Subcutaneous adipose tissue (tissue), 4 donors: Measurements from ENCODE around the gene PPP2CA. TPM values are rescaled to one million over a fixed set of nuclear protein-coding genes. Genes with fewer than 3 reads are reported as not detected.

Experiments used
- total RNA-seq, 4 donors: library from RNA; depleted of rRNA; stranded (reverse); fragments of >200 nt; gene quantifications; one replicate each; pipeline ENCODE4 v1.1.0, GENCODE V29; 2016
- TF ChIP-seq, protein P1 (sequence below): fragments of 450-650 bp; IDR thresholded peaks from one replicate; pipeline ENCODE4 v1.5.1; 2016; ENCODE audit warnings: low read depth, mild to moderate bottlenecking, control low read depth, antibody characterized with exemption, moderate library complexity

The PPP2CA gene
- total RNA-seq, 4 donors from 2014 or later = 63.6 to 133 (median 111) TPM

DNA sequence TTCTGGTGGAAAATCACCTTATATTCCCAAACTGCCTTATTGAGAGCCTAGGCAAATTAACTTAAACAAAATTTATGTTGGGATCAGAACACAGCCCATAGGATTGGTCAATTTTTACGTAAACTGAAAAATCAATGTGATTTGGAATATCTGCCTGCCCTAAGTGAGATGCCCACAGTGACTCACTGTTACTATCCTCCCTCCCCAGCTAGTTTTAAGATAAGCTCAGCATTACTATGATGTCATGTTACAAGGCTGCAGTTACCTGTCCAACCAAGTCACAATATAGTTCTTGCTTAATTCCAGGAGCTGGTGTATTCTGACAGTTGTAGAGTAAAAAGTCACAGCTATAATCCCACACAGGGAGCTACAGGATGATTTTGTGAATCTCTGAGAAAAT, 72.2 kb downstream of the PPP2CA start:
- TF ChIP-seq, protein P1, sequence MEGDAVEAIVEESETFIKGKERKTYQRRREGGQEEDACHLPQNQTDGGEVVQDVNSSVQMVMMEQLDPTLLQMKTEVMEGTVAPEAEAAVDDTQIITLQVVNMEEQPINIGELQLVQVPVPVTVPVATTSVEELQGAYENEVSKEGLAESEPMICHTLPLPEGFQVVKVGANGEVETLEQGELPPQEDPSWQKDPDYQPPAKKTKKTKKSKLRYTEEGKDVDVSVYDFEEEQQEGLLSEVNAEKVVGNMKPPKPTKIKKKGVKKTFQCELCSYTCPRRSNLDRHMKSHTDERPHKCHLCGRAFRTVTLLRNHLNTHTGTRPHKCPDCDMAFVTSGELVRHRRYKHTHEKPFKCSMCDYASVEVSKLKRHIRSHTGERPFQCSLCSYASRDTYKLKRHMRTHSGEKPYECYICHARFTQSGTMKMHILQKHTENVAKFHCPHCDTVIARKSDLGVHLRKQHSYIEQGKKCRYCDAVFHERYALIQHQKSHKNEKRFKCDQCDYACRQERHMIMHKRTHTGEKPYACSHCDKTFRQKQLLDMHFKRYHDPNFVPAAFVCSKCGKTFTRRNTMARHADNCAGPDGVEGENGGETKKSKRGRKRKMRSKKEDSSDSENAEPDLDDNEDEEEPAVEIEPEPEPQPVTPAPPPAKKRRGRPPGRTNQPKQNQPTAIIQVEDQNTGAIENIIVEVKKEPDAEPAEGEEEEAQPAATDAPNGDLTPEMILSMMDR = no peak

DNA sequence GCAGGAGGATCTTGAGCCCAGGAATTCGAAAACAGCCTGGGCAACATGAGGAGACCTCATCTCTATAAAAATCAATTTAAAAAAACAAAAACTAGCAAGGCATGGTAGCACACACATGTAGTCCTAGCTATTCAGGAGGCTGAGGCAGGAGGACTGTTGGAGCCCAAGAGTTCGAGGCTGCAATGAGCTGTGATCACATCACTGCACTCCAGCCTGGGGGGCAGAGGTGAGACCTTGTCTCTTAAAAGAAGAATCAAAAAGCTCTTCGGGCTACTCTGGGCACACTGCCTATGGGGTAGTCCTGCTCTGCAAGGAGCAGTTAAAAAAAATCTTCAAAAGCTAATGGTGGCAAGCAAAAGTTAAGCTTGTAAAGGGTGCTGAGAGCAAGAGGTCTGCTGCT, 72.6 kb downstream of the PPP2CA start:
- TF ChIP-seq, protein P1 = no peak

DNA sequence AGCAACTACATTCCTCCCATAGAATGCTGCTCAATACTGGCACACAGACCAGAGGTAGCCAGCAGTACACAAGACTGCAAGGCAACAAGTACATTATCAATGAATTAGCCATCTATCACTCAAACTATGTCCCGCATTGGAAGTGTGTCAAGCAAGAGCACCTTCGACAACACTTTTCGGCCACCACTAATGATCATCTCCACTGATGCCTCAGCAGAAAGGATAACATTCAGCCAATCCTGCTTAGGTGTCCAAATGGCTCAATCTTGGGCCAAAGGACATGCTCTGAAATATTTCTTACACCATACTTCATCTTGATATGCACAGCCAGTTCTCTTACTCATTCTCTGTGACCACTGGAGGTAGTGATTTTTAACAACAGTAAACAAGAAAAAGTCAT, 74.2 kb downstream of the PPP2CA start:
- TF ChIP-seq, protein P1 = no peak

DNA sequence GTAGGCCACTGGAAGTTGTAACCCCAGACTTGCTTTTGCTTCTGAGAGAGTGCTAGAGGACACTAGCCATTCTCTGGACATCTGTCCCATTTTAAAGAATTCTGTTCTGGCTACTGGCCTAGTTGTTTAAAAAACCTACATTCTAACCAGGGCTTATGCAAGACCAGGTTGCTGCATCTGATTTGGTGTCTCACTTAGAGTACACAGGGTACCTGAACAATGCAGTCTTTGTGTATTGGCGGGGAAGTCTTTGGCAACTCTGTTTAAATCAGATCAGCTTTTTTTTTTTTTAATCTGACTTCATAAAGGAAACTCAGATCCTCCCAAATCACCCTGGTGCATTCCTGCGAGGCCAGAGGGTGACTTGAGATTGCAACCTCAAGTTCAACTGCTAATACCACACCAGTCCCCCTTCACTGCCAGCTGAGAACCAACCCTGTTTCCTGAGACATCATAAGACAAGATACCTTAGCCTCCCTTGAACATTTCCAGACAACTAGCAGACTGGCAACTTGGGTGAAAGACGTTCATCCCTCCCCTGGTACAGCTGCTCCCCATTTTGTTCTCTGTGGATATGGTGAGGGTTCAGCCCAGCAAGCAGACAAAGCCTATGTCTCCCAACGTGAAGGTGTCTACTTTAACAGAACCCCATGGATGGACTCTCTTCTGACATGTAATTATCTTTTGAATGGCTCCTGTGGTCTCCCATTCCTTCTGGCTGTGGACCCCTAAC, 76.1 kb downstream of the PPP2CA start:
- TF ChIP-seq, protein P1 = no peak

DNA sequence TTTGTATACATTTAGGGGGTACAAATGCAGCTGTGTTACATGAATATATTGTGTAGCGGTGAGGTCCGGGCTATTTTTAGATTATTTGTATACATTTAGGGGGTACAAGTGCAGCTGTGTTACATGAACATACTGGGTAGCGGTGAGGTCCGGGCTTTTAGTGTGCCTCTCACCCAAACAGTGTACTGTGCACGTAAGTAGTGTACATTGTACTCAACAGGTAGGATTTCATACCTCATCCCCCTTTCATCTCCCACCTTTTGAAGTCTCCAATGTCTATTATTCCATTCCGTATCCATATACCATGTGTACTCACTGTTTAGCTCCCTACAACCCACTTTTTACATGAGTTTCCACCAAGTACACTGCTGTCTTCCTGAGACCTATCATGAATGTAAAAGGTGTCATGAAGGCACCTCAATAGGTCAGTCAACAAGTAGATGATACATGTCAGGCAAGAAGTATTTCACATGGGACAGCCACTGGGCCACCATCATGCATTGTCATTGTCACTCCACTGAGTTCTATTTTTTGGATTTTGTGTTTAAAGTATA, 76.8 kb downstream of the PPP2CA start:
- TF ChIP-seq, protein P1 = no peak

DNA sequence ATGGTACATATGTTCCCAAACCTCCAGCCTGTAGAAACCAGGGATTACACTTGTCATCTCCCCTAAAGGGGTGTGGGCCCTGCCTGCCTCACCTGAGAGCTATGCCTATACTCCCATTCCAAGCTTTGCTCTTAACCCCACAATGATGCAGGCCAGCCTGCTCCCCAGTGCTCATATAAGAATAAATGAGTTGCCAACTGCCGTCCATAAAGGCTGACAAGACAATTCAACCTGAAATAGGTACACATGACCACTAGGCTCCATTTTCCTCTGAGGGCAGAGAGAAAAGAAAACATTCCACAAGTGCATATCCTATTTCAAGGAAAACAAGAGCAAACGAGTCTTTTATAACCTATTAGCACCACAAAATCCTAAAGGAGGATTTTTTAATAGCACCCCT, 77.6 kb downstream of the PPP2CA start:
- TF ChIP-seq, protein P1 = no peak

DNA sequence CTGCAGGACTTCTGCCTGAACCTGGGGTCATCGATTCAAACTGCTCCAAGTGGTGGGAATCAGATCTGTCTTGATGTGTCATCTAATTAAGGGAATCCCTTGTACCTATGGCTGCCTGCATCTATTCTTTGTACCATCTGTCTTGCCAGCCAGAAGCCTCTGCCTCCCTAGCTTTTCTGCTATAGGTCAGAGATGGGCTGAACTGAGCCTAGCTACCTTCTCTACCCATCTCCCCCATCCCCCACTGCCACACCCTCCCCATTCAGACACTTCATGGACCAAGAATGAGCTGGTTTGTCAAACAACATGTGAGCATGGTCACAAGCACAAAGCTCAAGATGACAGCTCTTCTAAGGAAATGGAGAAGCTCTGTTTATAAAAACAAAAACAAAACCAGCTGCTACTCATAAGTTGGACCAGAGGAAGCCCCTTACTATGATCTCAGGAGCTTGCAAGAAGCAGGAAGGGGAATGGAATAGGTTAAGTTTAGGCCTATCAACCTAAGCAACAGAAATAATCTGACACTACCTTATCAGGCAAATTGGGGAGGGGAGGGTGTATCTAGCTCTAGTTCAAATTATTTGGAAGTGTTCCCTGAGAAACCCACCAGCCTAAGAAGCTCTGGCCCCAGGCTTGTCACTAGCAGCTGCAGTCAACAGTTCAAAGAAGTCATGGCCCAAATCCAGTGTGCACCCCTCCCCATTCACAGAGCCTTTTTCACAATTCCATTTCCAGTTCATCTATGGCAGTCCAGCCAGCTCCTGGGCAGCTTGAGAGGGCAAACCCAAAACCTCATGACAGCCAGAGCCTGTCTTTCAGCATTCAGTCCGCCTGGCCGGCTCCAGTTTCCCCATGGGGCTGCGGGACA, 79.0 kb downstream of the PPP2CA start:
- TF ChIP-seq, protein P1 = no peak
